Stimulated activated CD8-positive, alpha-beta memory T cell treated with anti-CD3 and anti-CD28 coated beads, Interleukin-12 subunit alpha, Interleukin-12 subunit beta, amount 100 ng/mL, for 1 hour (primary cell): ENCODE data around the gene TFPT.
"Not testable (repeated sequence)": the region's sequence is repeated elsewhere in the genome, so short reads cannot be mapped to it uniquely, and the experiment has no call there.

Experiments used
- DNase-seq: peaks from one replicate; pipeline ENCODE4 v3.0.0-alpha.2; 2020; ENCODE audit warnings: low read depth

The TFPT gene

GRCh38 chr19:54123682-54124081, 8.2 kb upstream of the TFPT start:
- DNase-seq: no peak

GRCh38 chr19:54121259-54121658, 5.8 kb upstream of the TFPT start:
- DNase-seq: no peak

GRCh38 chr19:54114340-54115108, 933 bp downstream of the TFPT start:
- DNase-seq: no peak

DNA sequence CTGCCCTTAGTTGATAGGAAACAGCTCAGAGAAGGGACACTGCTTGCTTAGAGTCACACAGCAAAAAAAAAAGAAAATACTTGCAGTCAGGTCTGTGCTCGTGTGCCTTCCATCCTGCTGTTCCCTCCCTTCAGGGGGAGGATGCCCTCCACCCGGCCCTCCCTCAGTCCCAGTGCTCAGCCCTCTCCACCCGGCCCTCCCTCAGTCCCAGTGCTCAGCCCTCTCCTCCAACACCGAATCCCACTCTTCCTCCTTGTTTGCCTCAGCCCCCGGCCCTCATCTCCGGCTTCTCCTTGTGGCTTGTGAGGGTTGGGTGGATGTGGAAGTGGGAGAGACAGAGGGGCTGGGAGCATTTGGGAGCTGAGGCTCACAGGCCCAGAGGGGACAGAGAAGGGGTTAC, 5.8 kb downstream of the TFPT start:
- DNase-seq: no peak

DNA sequence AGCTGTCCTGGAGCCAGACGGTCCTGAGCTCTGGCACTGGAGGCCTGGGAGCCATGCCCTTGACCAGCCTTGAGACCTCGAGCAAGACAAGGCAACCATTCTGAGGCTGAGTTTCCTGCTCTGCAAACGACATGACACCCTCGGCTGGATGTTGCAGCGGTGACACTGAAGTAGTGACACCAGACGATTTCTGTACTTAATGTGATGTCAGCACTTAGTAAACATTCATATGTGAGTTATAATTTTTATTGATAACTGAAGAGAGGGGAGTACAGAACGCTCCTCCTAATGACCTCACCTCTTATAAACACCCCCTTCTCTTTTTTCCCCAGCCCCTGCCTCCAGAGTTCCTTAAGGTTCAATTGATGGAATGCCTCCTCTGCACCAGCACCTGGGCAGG, 7.0 kb downstream of the TFPT start:
- no peak for DNase-seq

- DNase-seq: no peak
Measured at GRCh38 chr19:54107876-54108490, 7.5 kb downstream of the TFPT start.

DNA sequence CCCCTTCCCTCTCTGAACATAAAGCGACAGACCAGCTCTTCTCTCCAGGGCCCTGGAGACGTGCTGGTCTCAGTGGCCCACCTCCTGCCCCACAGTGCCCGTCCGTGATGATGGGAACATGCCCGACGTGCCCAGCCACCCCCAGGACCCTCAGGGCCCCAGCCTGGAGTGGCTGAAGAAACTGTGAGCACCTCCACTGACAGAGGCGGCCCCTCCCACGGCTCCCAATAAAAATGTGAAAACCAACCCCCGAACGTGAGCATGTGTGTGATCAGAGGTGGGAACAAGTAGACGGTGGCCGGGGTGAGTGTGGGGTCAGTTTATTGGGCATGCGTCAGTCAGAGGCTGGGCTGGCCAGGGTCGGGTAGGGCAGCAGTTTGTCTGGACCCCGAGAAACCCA, 8.7 kb downstream of the TFPT start:
- no peak for DNase-seq

- no peak for DNase-seq
Measured at GRCh38 chr19:54105796-54106195, 9.7 kb downstream of the TFPT start.

DNA sequence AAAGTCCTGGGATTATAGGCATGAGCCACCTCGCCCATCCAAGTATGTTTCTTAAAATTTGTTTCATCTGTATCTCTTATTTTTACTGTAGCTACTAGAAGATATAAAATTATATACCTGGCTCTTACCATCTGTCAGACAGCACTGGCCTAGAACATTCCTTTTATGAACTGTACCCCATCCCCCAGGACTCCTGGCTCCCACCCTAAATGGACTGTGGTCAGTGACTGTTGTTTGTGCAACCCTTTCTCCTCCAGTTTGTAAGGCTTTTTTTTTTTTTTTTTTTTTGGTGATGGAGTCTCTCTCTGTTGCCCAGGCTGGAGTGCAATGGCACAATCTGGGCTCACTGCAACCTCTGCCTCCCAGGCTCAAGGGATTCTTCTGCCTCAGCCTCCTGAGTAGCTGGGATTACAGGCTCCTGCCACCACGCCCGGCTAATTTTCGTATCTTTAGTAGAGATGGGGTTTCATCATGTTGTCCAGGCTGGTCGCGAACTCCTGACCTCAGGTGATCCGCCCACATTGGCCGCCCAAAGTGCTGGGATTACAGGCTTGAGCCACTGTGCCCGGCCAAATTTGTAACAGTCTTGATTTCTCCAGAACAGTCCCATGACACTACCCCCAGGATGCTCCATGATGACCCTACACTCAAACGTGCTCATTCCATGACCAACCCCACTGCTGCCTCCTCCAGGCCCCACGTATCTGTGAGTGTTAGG, 10.3 kb downstream of the TFPT start:
- no peak for DNase-seq

DNA sequence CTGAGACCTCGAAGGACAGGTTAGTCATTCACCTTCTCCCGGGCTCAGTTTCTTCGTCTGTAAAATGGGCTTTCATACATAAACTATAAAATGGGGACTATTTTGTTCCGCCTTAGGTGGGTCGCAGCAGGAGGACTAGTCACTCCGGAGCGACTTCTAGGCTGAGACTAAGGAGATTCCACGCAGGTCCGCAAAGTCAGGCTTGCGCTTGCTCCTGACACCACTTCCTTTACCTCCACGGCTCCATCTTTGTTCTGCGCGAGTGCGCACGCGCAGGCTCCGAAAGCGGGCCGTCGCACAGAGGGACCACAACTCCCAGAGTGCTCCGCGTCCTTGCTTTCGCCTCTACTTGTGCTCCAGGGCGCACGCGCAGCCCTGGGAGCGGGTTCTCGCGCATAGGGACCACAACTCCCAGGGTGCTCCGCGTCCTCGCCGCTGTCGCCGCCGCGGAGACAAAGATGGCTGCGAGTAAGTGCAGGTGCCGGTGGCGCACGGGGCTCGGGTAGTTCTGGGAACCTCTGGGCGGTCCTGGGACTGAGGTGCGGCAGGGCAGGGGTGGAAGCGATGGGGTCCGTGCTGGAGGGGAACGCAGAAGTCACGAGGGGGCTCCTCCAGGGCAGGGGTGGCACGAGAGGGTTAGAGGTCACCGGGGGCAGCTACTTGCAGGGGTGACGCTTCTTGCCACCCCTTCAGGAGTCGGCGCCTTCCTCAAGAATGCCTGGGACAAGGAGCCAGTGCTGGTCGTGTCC, 12.9 kb downstream of the TFPT start, which contains the start of gene NDUFA3:
Gene NDUFA3 (plus strand): TSS at position 435 of the 749 bp plus-strand sequence. CDS start 24 bp downstream, at position 459.
- DNase-seq: peak; percentile 96

GRCh38 chr19:54100561-54100960, 14.9 kb downstream of the TFPT start, which contains the start of gene OSCAR:
TSS of gene OSCAR (minus strand) at chr19:54100803. CDS start at chr19:54100792, 11 bp downstream.
- no peak for DNase-seq

- not testable (repeated sequence) for DNase-seq
Measured at GRCh38 chr19:54099903-54100255, 15.6 kb downstream of the TFPT start.

DNA sequence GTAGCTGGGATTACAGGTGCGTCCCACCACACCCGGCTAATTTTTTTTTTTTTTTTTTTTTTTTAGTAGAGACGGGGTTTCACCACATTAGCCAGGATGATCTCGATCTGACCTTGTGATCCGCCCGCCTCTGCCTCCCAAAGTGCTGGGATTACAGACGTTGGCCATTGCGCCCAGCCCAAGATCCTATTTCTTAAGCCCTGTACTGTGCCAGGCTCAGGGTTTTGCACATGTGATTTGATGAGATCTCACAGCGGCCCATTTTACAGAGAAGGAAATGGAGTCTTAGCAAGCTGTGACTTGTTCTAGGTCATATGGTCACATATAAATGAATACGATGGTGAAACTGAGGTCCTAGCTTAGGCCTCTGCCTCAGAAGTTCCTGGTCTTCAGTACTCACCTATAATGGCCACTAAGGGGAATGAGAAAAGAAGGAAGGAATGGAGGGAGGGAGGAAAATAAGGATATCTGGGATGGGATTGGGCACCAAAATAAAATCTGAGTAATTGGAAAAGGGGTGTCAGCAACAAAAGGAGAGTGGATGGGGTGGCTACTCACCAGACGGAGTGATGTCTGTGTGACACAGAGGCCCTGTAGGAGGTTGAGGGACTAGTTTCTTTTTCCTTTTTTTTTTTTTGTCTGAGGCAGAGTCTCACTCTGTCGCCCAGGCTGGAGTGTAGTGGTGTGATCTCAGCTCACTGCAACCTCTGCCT, 16.1 kb downstream of the TFPT start:
- no peak for DNase-seq

GRCh38 chr19:54096617-54097106, 18.8 kb downstream of the TFPT start:
- DNase-seq: no peak

GRCh38 chr19:54095859-54096616, 19.4 kb downstream of the TFPT start:
- DNase-seq: not testable (repeated sequence)

DNA sequence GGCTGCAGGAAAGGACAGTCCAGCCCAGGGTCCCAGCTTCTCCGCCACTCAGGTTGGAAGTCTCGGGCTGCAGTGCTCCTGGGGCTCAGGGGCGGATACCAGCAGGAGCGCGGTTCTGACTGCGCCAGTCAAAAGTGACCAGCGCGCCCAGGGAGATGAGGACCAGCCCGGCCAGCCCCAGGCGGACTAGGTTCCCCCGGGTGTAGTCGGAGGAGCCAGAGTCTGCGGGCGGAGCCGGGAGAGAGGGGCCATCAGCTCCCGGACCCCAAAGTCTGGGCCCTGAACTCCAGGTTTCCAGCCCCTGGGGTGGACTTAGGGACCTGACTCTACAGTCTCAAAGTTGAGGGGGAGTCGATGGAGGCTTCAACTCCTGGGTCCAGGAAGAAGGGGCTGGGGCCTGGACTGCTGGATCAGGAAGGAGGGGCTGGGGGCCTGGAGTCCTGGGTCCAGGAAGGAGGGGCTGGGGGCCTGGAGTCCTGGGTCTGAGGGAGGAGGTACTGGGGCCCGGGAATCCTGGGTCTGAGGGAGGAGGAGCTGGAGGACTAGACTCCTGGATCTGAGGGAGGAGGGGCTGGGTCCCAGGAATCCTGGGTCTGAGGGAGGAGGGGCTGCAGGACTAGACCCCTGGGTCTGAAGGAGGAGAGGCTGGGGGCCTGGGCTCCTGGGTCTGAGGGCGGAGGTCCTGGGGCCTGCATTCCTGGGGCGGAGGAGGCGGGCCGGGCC, 20.2 kb downstream of the TFPT start:
- DNase-seq: no peak

DNA sequence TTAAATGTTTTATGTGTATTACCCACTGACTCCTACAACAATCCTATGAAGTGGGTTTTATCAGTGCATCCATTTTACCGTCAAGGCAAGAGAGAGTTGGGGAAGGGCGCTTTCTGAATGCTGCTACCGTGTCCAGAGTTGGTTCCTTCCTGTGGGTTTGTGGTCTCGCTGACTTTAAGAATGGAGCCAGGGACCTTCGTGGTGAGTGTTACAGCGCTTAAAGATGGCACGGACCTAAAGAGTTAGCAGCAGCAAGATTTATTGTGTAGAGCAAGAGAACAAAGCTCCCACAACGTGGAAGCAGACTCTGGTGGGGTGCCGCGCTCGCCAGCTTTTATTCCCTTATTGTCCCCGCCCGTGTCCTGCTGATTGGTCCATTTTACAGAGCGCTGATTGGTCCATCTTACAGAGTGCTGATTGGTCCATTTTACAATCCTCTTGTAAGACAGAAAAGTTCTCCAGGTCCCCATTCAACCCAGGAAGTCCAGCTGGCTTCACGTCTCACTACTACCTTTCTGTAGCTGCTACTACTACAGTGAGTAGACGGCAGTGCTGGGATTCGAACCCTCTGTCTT, 20.9 kb downstream of the TFPT start:
- no peak for DNase-seq

DNA sequence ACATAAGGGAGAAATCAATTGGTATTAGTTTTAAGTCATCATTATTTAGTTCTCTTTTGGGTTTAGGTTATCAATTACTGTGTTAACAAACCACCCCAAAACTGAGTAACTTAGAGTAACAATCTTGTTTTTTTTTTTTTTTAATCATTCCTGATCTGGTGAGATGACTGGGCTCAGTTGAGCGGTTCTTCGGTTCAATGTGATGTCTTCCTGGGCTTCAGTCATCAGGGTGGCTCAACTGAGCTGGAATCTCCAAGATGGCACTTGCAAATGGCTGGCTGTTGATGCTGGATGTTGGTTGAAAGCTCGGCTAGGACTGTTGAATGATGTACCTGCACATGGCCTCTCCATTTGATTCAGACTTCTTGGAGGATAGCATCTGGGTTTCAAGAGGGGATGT, 31.0 kb downstream of the TFPT start:
- no peak for DNase-seq

DNA sequence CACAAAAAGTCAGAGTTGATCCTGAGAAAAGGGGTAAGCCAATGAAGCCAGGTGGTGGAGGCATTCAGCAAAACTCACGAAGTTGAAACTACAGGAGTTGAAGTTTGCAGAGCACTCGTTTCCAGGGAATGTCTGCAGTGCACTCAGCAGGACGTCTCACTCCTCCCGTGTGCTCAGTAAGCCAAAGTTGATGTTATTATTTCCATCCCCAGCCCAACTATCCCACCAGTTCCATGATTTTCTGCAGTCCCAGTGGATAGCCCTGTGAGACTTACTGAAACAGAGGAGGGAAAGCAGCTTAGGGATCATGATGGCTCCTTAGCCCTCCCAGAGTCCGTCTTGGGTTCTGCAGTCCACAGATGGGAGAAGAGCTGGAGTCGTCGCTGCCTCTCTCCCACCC, 34.4 kb downstream of the TFPT start, which contains the start of gene TARM1:
Gene TARM1 (minus strand): TSS at position 334 of the 400 bp plus-strand sequence. CDS start 25 bp downstream, at position 309.
- DNase-seq: no peak
